Measurements from ENCODE around the gene PAH. TPM values are rescaled to one million over a fixed set of nuclear protein-coding genes. Genes with fewer than 3 reads are reported as not detected.
A peak's percentile ranks its signal among the peaks of the same experiment; 100 is the strongest.

PAH gene
- total and polyA plus RNA-seq, 2 experiments from 2014 or later, result not detected

- Histone ChIP-seq H3K79me2 (ENCODE audit: insufficient read depth) (no peaks in the 10 kb centered on the region), H3K27me3 (replicated peaks; ENCODE audit: insufficient read depth) (no peaks in the 10 kb centered on the region), H3K4me2 (ENCODE audit: unreplicated experiment) (no peak overlapping the region), H3K9me2 (ENCODE audit: insufficient read depth) (no peaks in the 10 kb centered on the region), H3K27ac (no peak overlapping the region), H3K9ac (no peak overlapping the region), H4K20me1 (ENCODE audit: insufficient read depth) (no peaks in the 10 kb centered on the region), H3K36me3 (ENCODE audit: low read depth) (no peaks in the 10 kb centered on the region), H2AFZ (no peak overlapping the region), H3F3A (ENCODE audit: insufficient read depth) (no peaks in the 10 kb centered on the region), H3K4me1 (ENCODE audit: insufficient read depth) (no peaks in the 10 kb centered on the region), H3K9me3 (ENCODE audit: low read depth) (no peaks in the 10 kb centered on the region), H3K4me3 (no peak overlapping the region)
- no peak for TF ChIP-seq EZH2 (IDR thresholded peaks at IDR 0.05; ENCODE audit: insufficient read depth, poor library complexity, severe bottlenecking)
- no peak for TF ChIP-seq EZH2phosphoT487 (IDR thresholded peaks at IDR 0.05; ENCODE audit: insufficient read depth, low read depth)
- in situ Hi-C loops (cut with MboI), result no loop called here
- WGBS, 2 experiments (ENCODE audit: low coverage in 1 of 2, low lambda C conversion rate in 2 of 2, missing lambda C conversion rate in 2 of 2), result 37% methylated on average over 9 of the region's 9 CpGs
- DNase-seq, result no peak
These were observed 117.8 kb downstream of the PAH start for GRCh38 chr12:102799229-102799628.

- Histone ChIP-seq H3K4me2 (ENCODE audit: unreplicated experiment) (no peak overlapping the region), H3K9me3 (ENCODE audit: low read depth) (no peaks in the 10 kb centered on the region), H3K9ac (no peak overlapping the region), H3K9me2 (ENCODE audit: insufficient read depth) (no peaks in the 10 kb centered on the region), H3K4me3 (no peak overlapping the region), H3K27me3 (replicated peaks; ENCODE audit: insufficient read depth) (no peaks in the 10 kb centered on the region), H3K36me3 (ENCODE audit: low read depth) (no peaks in the 10 kb centered on the region), H3F3A (ENCODE audit: insufficient read depth) (no peaks in the 10 kb centered on the region), H3K79me2 (ENCODE audit: insufficient read depth) (no peaks in the 10 kb centered on the region), H2AFZ (no peak overlapping the region), H3K27ac (no peak overlapping the region), H3K4me1 (ENCODE audit: insufficient read depth) (no peaks in the 10 kb centered on the region), H4K20me1 (ENCODE audit: insufficient read depth) (no peaks in the 10 kb centered on the region)
- WGBS, 2 experiments (ENCODE audit: low coverage in 1 of 2, low lambda C conversion rate in 2 of 2, missing lambda C conversion rate in 2 of 2), result 2 to 5% methylated on average over 5 of the region's 5 CpGs
- DNase-seq, result peak; percentile 6
- TF ChIP-seq EZH2 (IDR thresholded peaks at IDR 0.05; ENCODE audit: insufficient read depth, poor library complexity, severe bottlenecking), result no peak
- no peak for TF ChIP-seq EZH2phosphoT487 (IDR thresholded peaks at IDR 0.05; ENCODE audit: insufficient read depth, low read depth)
- in situ Hi-C loops (cut with MboI), result no loop called here
These were observed 119.5 kb downstream of the PAH start for GRCh38 chr12:102797528-102797927.

- Histone ChIP-seq H2AFZ (no peak overlapping the region), H3K4me1 (ENCODE audit: insufficient read depth) (no peaks in the 10 kb centered on the region), H3K9me3 (ENCODE audit: low read depth) (no peaks in the 10 kb centered on the region), H3F3A (ENCODE audit: insufficient read depth) (no peaks in the 10 kb centered on the region), H3K36me3 (ENCODE audit: low read depth) (no peaks in the 10 kb centered on the region), H3K4me2 (ENCODE audit: unreplicated experiment) (no peak overlapping the region), H3K4me3 (no peak overlapping the region), H3K9me2 (ENCODE audit: insufficient read depth) (no peaks in the 10 kb centered on the region), H3K27me3 (replicated peaks; ENCODE audit: insufficient read depth) (no peaks in the 10 kb centered on the region), H3K9ac (no peak overlapping the region), H3K79me2 (ENCODE audit: insufficient read depth) (no peaks in the 10 kb centered on the region), H3K27ac (no peak overlapping the region), H4K20me1 (ENCODE audit: insufficient read depth) (no peaks in the 10 kb centered on the region)
- in situ Hi-C loops (cut with MboI), result no loop called here
- 22 to 28% methylated on average over 7 of the region's 7 CpGs for WGBS, 2 experiments (ENCODE audit: low coverage in 1 of 2, low lambda C conversion rate in 2 of 2, missing lambda C conversion rate in 2 of 2)
- TF ChIP-seq EZH2 (IDR thresholded peaks at IDR 0.05; ENCODE audit: insufficient read depth, poor library complexity, severe bottlenecking) (no peak), EZH2phosphoT487 (IDR thresholded peaks at IDR 0.05; ENCODE audit: insufficient read depth, low read depth) (no peak)
- no peak for DNase-seq
These were observed 123.1 kb downstream of the PAH start for GRCh38 chr12:102793921-102794320.

Other genes with a start within 250 kb of the PAH start
- not detected in 2 replicates for gene ASCL1, start 40.4 kb upstream of the PAH start, total RNA-seq (2014; rRNA removed; shearing (Covaris generic))
- not detected in 2 replicates for gene ASCL1, start 40.4 kb upstream of the PAH start, polyA plus RNA-seq (2016; fragmentation: Nextera tagmentation; extraction: Ambion mirVana)

All from GM23248 (cell line).